A549 (cell line): ENCODE data around the gene GGA2. TPM values are rescaled to one million over a fixed set of nuclear protein-coding genes. Genes with fewer than 3 reads are reported as not detected.
"Not testable (repeated sequence)": the region's sequence is repeated elsewhere in the genome, so short reads cannot be mapped to it uniquely, and the experiment has no call there.

ENCODE experiments used
- ATAC-seq, 2 experiments: fragments of 200-7000 bp in 1 of 2; fragments of >200 bp in 1 of 2; cut with Nextera tagmentation in 1 of 2; cut with Tn5 transposase in 1 of 2; 3 replicates each; pipeline versions ENCODE4 v1.8.0 to v1.9.1; 2018 to 2020; ENCODE audit warnings: mild to moderate bottlenecking in 1 of 2, moderate library complexity in 1 of 2
- CTCF ChIA-PET: fragments of 300-600 bp; sonication (Branson Sonifier 250); formaldehyde crosslinking; extraction: SDS; loops from one replicate; lab custom pipeline; 2021; ENCODE audit warnings: antibody characterized with exemption, inconsistent platforms; lab: Yijun Ruan, JAX
- POLR2A ChIA-PET: fragments of 350-600 bp; formaldehyde crosslinking; extraction: SDS; loops from one replicate; lab custom pipeline; 2021; ENCODE audit warnings: antibody characterized with exemption, inconsistent platforms; lab: Yijun Ruan, JAX
- DNase-seq, 2 experiments: peaks; one replicate each; pipeline versions ENCODE4 v3.0.0 to v3.0.0-alpha.2; 2011 to 2016; ENCODE audit warnings: low read depth in 1 of 2, low spot score in 1 of 2
- FAIRE-seq: peaks from 2 replicates; lab custom pipeline; 2011; peaks lifted over from hg19 to GRCh38; lab: Jason Lieb, UNC
- H3K27ac ChIP-seq, 2 experiments: fragments of >200 bp; sonication (Bioruptor Twin); formaldehyde crosslinking; 3 replicates each; pipeline ENCODE4 v1.5.1; 2016 to 2017
- H3K4me1 ChIP-seq: fragments of >200 bp; sonication (Bioruptor Twin); formaldehyde crosslinking; 3 replicates; pipeline ENCODE4 v1.6.1; 2016
- H3K4me2 ChIP-seq: fragments of >200 bp; sonication (Bioruptor Twin); formaldehyde crosslinking; 3 replicates; pipeline ENCODE4 v1.6.1; 2016
- H3K4me3 ChIP-seq: fragments of >200 bp; sonication (Bioruptor Twin); formaldehyde crosslinking; 3 replicates; pipeline ENCODE4 v1.5.1; 2016
- H3K9me3 ChIP-seq: fragments of >200 bp; sonication (Bioruptor Twin); formaldehyde crosslinking; 3 replicates; pipeline ENCODE4 v1.6.1; 2016
- BHLHE40 ChIP-seq: IDR thresholded peaks from 2 replicates; pipeline ENCODE4 v1.6.1; 2012; ENCODE audit warnings: low read depth, low read length, inconsistent platforms
- CEBPB ChIP-seq, 2 experiments: fragments of >200 bp in 1 of 2; sonication (Bioruptor Twin) in 1 of 2; formaldehyde crosslinking in 1 of 2; IDR thresholded peaks; 2 replicates each; pipeline ENCODE4 v1.6.1; 2012 to 2016
- CHD2 ChIP-seq: fragments of 150-350 bp; IDR thresholded peaks from 2 replicates; pipeline ENCODE4 v1.6.1; 2014; ENCODE audit warnings: low read length; ENCODE audit not compliant: partially characterized antibody
- CTCF ChIP-seq: fragments of >200 bp; sonication (Bioruptor Twin); formaldehyde crosslinking; IDR thresholded peaks from 3 replicates; pipeline ENCODE4 v1.5.1; 2016
- EHF ChIP-seq: fragments of 250-450 bp; sonication (Bioruptor Pico); IDR thresholded peaks from 2 replicates; pipeline ENCODE4 v1.5.0; 2020; ENCODE audit warnings: mild to moderate bottlenecking
- EP300 ChIP-seq, 2 experiments: fragments of >200 bp; sonication (Bioruptor Twin); formaldehyde crosslinking; IDR thresholded peaks; 2 replicates in 1 of 2; 3 replicates in 1 of 2; pipeline ENCODE4 v1.6.1; 2016 to 2017
- FOSB ChIP-seq: fragments of 250-450 bp; sonication (Bioruptor Pico); IDR thresholded peaks from 2 replicates; pipeline ENCODE4 v1.5.0; 2020; ENCODE audit warnings: mild to moderate bottlenecking, moderate library complexity
- FOSL2 ChIP-seq, 2 experiments: fragments of 450-650 bp in 1 of 2; fragments of >200 bp in 1 of 2; sonication (Bioruptor Twin) in 1 of 2; formaldehyde crosslinking; IDR thresholded peaks; 2 replicates each; pipeline versions ENCODE4 v1.5.0 to v1.6.1; 2016 to 2020; ENCODE audit warnings: mild to moderate bottlenecking in 1 of 2, moderate library complexity in 1 of 2
- HEYL ChIP-seq: fragments of 250-450 bp; sonication (Bioruptor Pico); IDR thresholded peaks from 2 replicates; pipeline ENCODE4 v1.8.0; 2021; ENCODE audit warnings: mild to moderate bottlenecking, moderate library complexity
- JUNB ChIP-seq: fragments of >200 bp; sonication (Bioruptor Twin); formaldehyde crosslinking; IDR thresholded peaks from 2 replicates; pipeline ENCODE4 v1.6.1; 2016
- KDM1A ChIP-seq: fragments of 200-600 bp; sonication (generic); IDR thresholded peaks from 2 replicates; pipeline ENCODE4 v1.6.1; 2016; ENCODE audit warnings: low read depth, mild to moderate bottlenecking
- KDM5A ChIP-seq: fragments of 200-600 bp; sonication (generic); IDR thresholded peaks from 2 replicates; pipeline ENCODE4 v1.6.1; 2016; ENCODE audit warnings: antibody characterized with exemption, mild to moderate bottlenecking
- MAZ ChIP-seq: fragments of 150-350 bp; IDR thresholded peaks from 2 replicates; pipeline ENCODE4 v1.6.1; 2014; ENCODE audit warnings: antibody characterized with exemption, low read depth, low read length, borderline replicate concordance
- PHF8 ChIP-seq: fragments of 200-600 bp; sonication (generic); IDR thresholded peaks from 2 replicates; pipeline ENCODE4 v1.6.1; 2016; ENCODE audit warnings: low read depth, mild to moderate bottlenecking, antibody characterized with exemption, moderate library complexity, borderline replicate concordance
- POLR2A ChIP-seq: IDR thresholded peaks from 2 replicates; pipeline ENCODE4 v1.6.1; 2012; ENCODE audit warnings: mild to moderate bottlenecking, low read length
- POLR2AphosphoS2 ChIP-seq: conservative IDR thresholded peaks from 2 replicates; pipeline ENCODE4 v1.6.1; 2012; ENCODE audit warnings: low read length, improper control_type of control experiment, inconsistent platforms
- RAD21 ChIP-seq, 2 experiments: fragments of >200 bp in 1 of 2; sonication (Bioruptor Twin) in 1 of 2; formaldehyde crosslinking in 1 of 2; IDR thresholded peaks in 1 of 2; conservative IDR thresholded peaks in 1 of 2; 2 replicates in 1 of 2; 3 replicates in 1 of 2; pipeline ENCODE4 v1.6.1; 2012 to 2018; ENCODE audit warnings: inconsistent platforms in 1 of 2
- RARB ChIP-seq: fragments of 250-450 bp; sonication (Bioruptor Pico); IDR thresholded peaks from 2 replicates; pipeline ENCODE4 v1.8.0; 2021; ENCODE audit warnings: mild to moderate bottlenecking, moderate library complexity
- RFX5 ChIP-seq: fragments of 450-650 bp; IDR thresholded peaks from 2 replicates; pipeline ENCODE4 v1.7.1; 2014; ENCODE audit warnings: antibody characterized with exemption, mild to moderate bottlenecking, moderate library complexity
- SMC3 ChIP-seq: fragments of >200 bp; sonication (Bioruptor Twin); formaldehyde crosslinking; IDR thresholded peaks from 3 replicates; pipeline ENCODE4 v1.6.1; 2018; ENCODE audit warnings: inconsistent platforms
- TFCP2L1 ChIP-seq: fragments of 250-450 bp; sonication (Bioruptor Pico); IDR thresholded peaks from 2 replicates; pipeline ENCODE4 v1.5.0; 2021; ENCODE audit warnings: mild to moderate bottlenecking
- TP53 ChIP-seq: fragments of 250-450 bp; sonication (Bioruptor Pico); IDR thresholded peaks from 2 replicates; pipeline ENCODE4 v1.5.0; 2021; ENCODE audit warnings: mild to moderate bottlenecking, moderate library complexity
- ZFP36 ChIP-seq: fragments of 450-650 bp; IDR thresholded peaks from 2 replicates; pipeline ENCODE4 v1.6.1; 2014; ENCODE audit warnings: borderline replicate concordance; ENCODE audit not compliant: partially characterized antibody
- ZSCAN20 ChIP-seq: fragments of 250-450 bp; sonication (Bioruptor Pico); IDR thresholded peaks from 2 replicates; pipeline ENCODE4 v1.8.0; 2022; ENCODE audit warnings: mild to moderate bottlenecking, moderate library complexity
- WGBS: methylation state at CpG from one replicate; pipeline ENCODE4 v1.1.6; 2017; ENCODE audit errors: missing lambda C conversion rate; 5-methylcytosine and 5-hydroxymethylcytosine counted together
- polyA plus RNA-seq, 4 experiments: library from polyadenylated mRNA; depleted of rRNA in 3 of 4; stranded (reverse); fragments of >200 nt; fragmentation: RNase III in 1 of 4; extraction: RNeasy Plus Mini Kit Qiagen cat#74134 plus additional on column Dnase treatment in 1 of 4; gene quantifications; 2 replicates in 3 of 4; 3 replicates in 1 of 4; pipeline ENCODE4 v1.2.3, GENCODE V29; 2011 to 2017
- TF ChIP-seq, protein P1 (sequence below): IDR thresholded peaks from 2 replicates; pipeline ENCODE4 v1.6.1; 2012

GGA2 gene
- polyA plus RNA-seq, 2 of the 4 experiments (the other 2 are of a cell fraction): 33.1 to 57.9 TPM

DNA sequence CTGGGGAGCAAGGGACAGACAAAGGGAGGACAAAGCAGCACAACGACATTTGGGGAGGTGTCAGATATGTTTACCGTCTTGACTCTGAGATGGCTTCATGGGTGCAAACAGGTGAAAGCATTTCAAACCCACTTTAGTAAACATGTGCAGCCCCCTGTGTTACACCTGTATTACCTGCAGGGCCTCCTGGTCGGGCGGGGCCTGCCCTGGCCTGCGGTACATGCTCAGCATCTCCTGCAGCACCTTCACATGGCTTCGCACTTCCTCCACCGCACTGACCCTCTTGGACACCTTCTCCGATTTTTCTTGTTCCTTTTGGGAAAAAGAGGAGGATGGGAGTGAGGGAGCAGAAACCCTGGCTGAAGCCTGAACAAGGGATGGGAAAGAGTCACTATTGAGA, 24.5 kb downstream of the GGA2 start:
- no peak for FAIRE-seq
- no peak for TF ChIP-seq HEYL (CRISPR knock-in tag)
- TF ChIP-seq TFCP2L1 (CRISPR knock-in tag): no peak
- TF ChIP-seq FOSB (CRISPR knock-in tag): no peak
- TF ChIP-seq RFX5: no peak
- TF ChIP-seq, protein P1, sequence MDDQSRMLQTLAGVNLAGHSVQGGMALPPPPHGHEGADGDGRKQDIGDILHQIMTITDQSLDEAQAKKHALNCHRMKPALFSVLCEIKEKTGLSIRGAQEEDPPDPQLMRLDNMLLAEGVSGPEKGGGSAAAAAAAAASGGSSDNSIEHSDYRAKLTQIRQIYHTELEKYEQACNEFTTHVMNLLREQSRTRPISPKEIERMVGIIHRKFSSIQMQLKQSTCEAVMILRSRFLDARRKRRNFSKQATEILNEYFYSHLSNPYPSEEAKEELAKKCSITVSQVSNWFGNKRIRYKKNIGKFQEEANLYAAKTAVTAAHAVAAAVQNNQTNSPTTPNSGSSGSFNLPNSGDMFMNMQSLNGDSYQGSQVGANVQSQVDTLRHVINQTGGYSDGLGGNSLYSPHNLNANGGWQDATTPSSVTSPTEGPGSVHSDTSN: no peak
- no peak for TF ChIP-seq BHLHE40
- TF ChIP-seq KDM5A: no peak
- TF ChIP-seq CHD2: no peak
- no peak for TF ChIP-seq CEBPB (IDR thresholded peaks at IDR 0.05)
- TF ChIP-seq, all 56 proteins: peak for 0
- Histone ChIP-seq H3K27ac (no peak overlapping the region), H3K4me1 (no peaks in the 10 kb centered on the region), H3K4me2 (no peak overlapping the region), H3K9me3 (no peaks in the 10 kb centered on the region), H3K4me3 (no peak overlapping the region)
- ChIA-PET POLR2A (no interaction called here), CTCF (no interaction called here)
- WGBS: 95% methylated on average over 8 of the region's 8 CpGs
- DNase-seq: no peak
- no peak for ATAC-seq

- ATAC-seq: no peak
- no peak for FAIRE-seq
- WGBS: 59% methylated on average over 2 of the region's 2 CpGs
- POLR2A ChIA-PET: no interaction called here
- H3K4me1 ChIP-seq: no peaks in the 10 kb centered on the region
- CTCF ChIA-PET: no interaction called here
- no peak overlapping the region for H3K4me2 ChIP-seq
- H3K9me3 ChIP-seq: no peaks in the 10 kb centered on the region
- no peak overlapping the region for H3K27ac ChIP-seq
- no peak for DNase-seq
- TF ChIP-seq CTCF (no peak), EHF (CRISPR knock-in tag) (no peak), TP53 (CRISPR knock-in tag) (no peak), POLR2AphosphoS2 (no peak), FOSB (CRISPR knock-in tag) (no peak), ZFP36 (no peak), HEYL (CRISPR knock-in tag) (no peak), CHD2 (no peak)
- no peak overlapping the region for H3K4me3 ChIP-seq
These were observed 25.1 kb downstream of the GGA2 start for GRCh38 chr16:23485257-23485614.

- Histone ChIP-seq H3K4me3 (no peak overlapping the region), H3K4me2 (no peak overlapping the region), H3K4me1 (no peaks in the 10 kb centered on the region), H3K9me3 (no peaks in the 10 kb centered on the region), H3K27ac (no peak overlapping the region)
- 93% methylated on average over 8 of the region's 8 CpGs for WGBS
- CTCF ChIA-PET: interaction anchor here (0.6 kb wide), 1 partner anchor 57 kb away, joined by 3 read pairs; no protein-coding TSS in a partner anchor
- FAIRE-seq (no peak), DNase-seq (no peak), ATAC-seq (no peak)
- POLR2A ChIA-PET: no interaction called here
- TF ChIP-seq EP300 (IDR thresholded peaks at IDR 0.05): no peak
- TF ChIP-seq, protein P1: no peak
- TF ChIP-seq FOSL2 (IDR thresholded peaks at IDR 0.05): no peak
- no peak for TF ChIP-seq FOSL2 (CRISPR knock-in tag; IDR thresholded peaks at IDR 0.05)
- TF ChIP-seq ZSCAN20 (CRISPR knock-in tag): no peak
- no peak for TF ChIP-seq KDM5A
- TF ChIP-seq CTCF: no peak
- TF ChIP-seq RFX5: no peak
- TF ChIP-seq POLR2A: no peak
- no peak for TF ChIP-seq MAZ
- no peak for TF ChIP-seq PHF8
- no peak for TF ChIP-seq SMC3
- no peak for TF ChIP-seq TFCP2L1 (CRISPR knock-in tag)
- TF ChIP-seq RAD21 (conservative IDR thresholded peaks at IDR 0.05 in 1 of 2, IDR thresholded peaks at IDR 0.05 in 1 of 2): no peak
- TF ChIP-seq RARB (CRISPR knock-in tag): no peak
- TF ChIP-seq EHF (CRISPR knock-in tag): no peak
- no peak for TF ChIP-seq KDM1A
- no peak for TF ChIP-seq JUNB
These were observed 25.6 kb downstream of the GGA2 start for GRCh38 chr16:23484510-23485256.

GRCh38 chr16:23483492-23483891, 26.8 kb downstream of the GGA2 start:
- H3K9me3 ChIP-seq, CTCF ChIA-PET, DNase-seq, POLR2A ChIA-PET, H3K27ac ChIP-seq, H3K4me3 ChIP-seq, H3K4me2 ChIP-seq, ATAC-seq, FAIRE-seq, H3K4me1 ChIP-seq: not testable (repeated sequence)
- WGBS: 94% methylated on average over 8 of the region's 8 CpGs
